HEK293 (cell line): ENCODE data around the gene RIPK1.
"Not testable (repeated sequence)": the region's sequence is repeated elsewhere in the genome, so short reads cannot be mapped to it uniquely, and the experiment has no call there.

Source experiments
- MYNN ChIP-seq: fragments of 450-650 bp; formaldehyde crosslinking; IDR thresholded peaks from 2 replicates; pipeline ENCODE4 v1.5.1; 2016; ENCODE audit warnings: missing biosample characterization, missing genetic modification characterization, borderline replicate concordance
- REPIN1 ChIP-seq: fragments of 450-650 bp; formaldehyde crosslinking; IDR thresholded peaks from 2 replicates; pipeline ENCODE4 v1.5.1; 2017; ENCODE audit warnings: missing biosample characterization, missing genetic modification characterization, low read depth
- ZBTB20 ChIP-seq: fragments of 450-650 bp; formaldehyde crosslinking; IDR thresholded peaks from 2 replicates; pipeline ENCODE4 v1.5.1; 2016; ENCODE audit warnings: missing biosample characterization, missing genetic modification characterization
- ZNF10 ChIP-seq: fragments of 450-650 bp; formaldehyde crosslinking; IDR thresholded peaks from 2 replicates; pipeline ENCODE4 v1.5.1; 2017; ENCODE audit warnings: missing biosample characterization, missing genetic modification characterization
- ZNF549 ChIP-seq: fragments of 450-650 bp; IDR thresholded peaks from 2 replicates; pipeline ENCODE4 v1.5.1; 2018; ENCODE audit warnings: missing biosample characterization, missing genetic modification characterization, mild to moderate bottlenecking, inconsistent platforms, moderate library complexity
- ZNF596 ChIP-seq: fragments of 450-650 bp; IDR thresholded peaks from 2 replicates; pipeline ENCODE4 v1.5.0; 2018; ENCODE audit warnings: missing biosample characterization, mild to moderate bottlenecking, missing genetic modification characterization, moderate library complexity
- ZNF707 ChIP-seq: fragments of 450-650 bp; formaldehyde crosslinking; IDR thresholded peaks from 2 replicates; pipeline ENCODE4 v1.5.1; 2016; ENCODE audit warnings: missing biosample characterization, missing genetic modification characterization
- TF ChIP-seq, protein P1 (sequence below): fragments of 450-650 bp; formaldehyde crosslinking; IDR thresholded peaks from 2 replicates; pipeline ENCODE4 v1.5.1; 2016; ENCODE audit warnings: missing biosample characterization, missing genetic modification characterization
- TF ChIP-seq, protein P2 (sequence below): sonication (generic); formaldehyde crosslinking; IDR thresholded peaks from 2 replicates; pipeline ENCODE4 v1.8.1; 2022; ENCODE audit warnings: mild to moderate bottlenecking, moderate library complexity, missing genetic modification reagents
- TF ChIP-seq, protein P3 (sequence below): fragments of 450-650 bp; IDR thresholded peaks from 2 replicates; pipeline ENCODE4 v1.5.1; 2018; ENCODE audit warnings: missing biosample characterization, missing genetic modification characterization
- TF ChIP-seq, protein P4 (sequence below): fragments of 450-650 bp; formaldehyde crosslinking; IDR thresholded peaks from 2 replicates; pipeline ENCODE4 v1.5.1; 2016; ENCODE audit warnings: missing biosample characterization, missing genetic modification characterization
- TF ChIP-seq, protein P5 (sequence below): fragments of 450-650 bp; formaldehyde crosslinking; IDR thresholded peaks from 2 replicates; pipeline ENCODE4 v1.5.0; 2017; ENCODE audit warnings: missing biosample characterization, missing genetic modification characterization, borderline replicate concordance
- TF ChIP-seq, protein P6 (sequence below): fragments of 450-650 bp; formaldehyde crosslinking; conservative IDR thresholded peaks from 2 replicates; pipeline ENCODE4 v1.5.1; 2016; ENCODE audit warnings: low read depth, missing biosample characterization, missing genetic modification characterization
- TF ChIP-seq, protein P7 (sequence below): fragments of 450-650 bp; formaldehyde crosslinking; IDR thresholded peaks from 2 replicates; pipeline ENCODE4 v1.5.1; 2016; ENCODE audit warnings: missing biosample characterization, missing genetic modification characterization, borderline replicate concordance

DNA sequence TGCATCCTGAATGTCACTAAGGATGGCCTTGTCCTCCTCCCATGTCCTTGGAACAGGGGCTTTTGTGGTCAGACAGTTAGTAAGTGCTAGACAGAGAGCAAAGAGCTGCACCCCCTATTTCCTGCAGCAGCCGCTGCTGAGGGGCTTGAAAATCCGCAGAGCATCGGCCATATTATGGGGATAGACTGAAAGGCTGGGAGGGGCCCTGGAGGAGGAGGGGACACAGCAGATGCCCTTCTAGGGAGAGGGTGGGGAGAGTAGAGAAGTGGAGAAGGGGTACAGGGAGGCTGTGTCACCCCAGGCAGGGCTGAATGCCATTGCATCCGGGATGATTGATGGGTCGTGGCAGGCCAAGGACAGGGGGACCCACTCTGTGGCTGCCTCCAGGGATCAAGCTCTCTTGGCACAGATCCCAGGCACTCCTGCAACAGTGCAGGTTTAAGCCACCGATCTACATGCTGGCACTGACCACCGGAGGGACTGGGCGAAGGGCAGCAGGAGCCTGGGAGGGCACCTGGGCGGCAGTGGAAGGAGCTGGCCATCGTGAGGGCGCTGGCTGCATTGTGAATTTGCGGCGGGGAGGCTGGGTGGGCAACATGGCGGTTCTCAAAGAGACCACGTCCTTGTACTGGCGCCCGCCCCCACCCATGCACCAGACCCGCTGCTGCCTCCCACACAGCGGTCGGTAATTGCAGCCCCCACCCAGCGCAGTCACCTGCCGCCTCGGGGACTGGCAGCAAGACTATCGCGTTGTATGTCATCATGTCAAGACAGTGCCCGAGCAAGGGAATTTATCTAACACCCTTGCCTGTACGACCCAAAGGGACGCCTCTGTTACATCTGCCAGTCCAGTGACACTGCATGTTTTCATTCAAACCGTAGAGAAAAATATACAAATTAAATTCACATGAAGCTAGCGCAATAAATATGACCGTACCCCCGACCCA is 88.2 kb downstream of the RIPK1 start:
- TF ChIP-seq ZNF596, ZNF10, ZNF549, MYNN, REPIN1, ZNF707 (tag by site-specific recombination): not testable (repeated sequence)
- TF ChIP-seq, protein P1, sequence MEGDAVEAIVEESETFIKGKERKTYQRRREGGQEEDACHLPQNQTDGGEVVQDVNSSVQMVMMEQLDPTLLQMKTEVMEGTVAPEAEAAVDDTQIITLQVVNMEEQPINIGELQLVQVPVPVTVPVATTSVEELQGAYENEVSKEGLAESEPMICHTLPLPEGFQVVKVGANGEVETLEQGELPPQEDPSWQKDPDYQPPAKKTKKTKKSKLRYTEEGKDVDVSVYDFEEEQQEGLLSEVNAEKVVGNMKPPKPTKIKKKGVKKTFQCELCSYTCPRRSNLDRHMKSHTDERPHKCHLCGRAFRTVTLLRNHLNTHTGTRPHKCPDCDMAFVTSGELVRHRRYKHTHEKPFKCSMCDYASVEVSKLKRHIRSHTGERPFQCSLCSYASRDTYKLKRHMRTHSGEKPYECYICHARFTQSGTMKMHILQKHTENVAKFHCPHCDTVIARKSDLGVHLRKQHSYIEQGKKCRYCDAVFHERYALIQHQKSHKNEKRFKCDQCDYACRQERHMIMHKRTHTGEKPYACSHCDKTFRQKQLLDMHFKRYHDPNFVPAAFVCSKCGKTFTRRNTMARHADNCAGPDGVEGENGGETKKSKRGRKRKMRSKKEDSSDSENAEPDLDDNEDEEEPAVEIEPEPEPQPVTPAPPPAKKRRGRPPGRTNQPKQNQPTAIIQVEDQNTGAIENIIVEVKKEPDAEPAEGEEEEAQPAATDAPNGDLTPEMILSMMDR = peak; percentile 68
- TF ChIP-seq, protein P2, sequence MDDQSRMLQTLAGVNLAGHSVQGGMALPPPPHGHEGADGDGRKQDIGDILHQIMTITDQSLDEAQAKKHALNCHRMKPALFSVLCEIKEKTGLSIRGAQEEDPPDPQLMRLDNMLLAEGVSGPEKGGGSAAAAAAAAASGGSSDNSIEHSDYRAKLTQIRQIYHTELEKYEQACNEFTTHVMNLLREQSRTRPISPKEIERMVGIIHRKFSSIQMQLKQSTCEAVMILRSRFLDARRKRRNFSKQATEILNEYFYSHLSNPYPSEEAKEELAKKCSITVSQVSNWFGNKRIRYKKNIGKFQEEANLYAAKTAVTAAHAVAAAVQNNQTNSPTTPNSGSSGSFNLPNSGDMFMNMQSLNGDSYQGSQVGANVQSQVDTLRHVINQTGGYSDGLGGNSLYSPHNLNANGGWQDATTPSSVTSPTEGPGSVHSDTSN (CRISPR knock-in tag) = not testable (repeated sequence)
- TF ChIP-seq ZBTB20 (tag by site-specific recombination) = 0 out of 2 replicates have a peak, but pooled peaks have one; percentile 10
- TF ChIP-seq, protein P3, sequence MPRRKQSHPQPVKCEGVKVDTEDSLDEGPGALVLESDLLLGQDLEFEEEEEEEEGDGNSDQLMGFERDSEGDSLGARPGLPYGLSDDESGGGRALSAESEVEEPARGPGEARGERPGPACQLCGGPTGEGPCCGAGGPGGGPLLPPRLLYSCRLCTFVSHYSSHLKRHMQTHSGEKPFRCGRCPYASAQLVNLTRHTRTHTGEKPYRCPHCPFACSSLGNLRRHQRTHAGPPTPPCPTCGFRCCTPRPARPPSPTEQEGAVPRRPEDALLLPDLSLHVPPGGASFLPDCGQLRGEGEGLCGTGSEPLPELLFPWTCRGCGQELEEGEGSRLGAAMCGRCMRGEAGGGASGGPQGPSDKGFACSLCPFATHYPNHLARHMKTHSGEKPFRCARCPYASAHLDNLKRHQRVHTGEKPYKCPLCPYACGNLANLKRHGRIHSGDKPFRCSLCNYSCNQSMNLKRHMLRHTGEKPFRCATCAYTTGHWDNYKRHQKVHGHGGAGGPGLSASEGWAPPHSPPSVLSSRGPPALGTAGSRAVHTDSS (tag by site-specific recombination) = not testable (repeated sequence)
- TF ChIP-seq, protein P4, sequence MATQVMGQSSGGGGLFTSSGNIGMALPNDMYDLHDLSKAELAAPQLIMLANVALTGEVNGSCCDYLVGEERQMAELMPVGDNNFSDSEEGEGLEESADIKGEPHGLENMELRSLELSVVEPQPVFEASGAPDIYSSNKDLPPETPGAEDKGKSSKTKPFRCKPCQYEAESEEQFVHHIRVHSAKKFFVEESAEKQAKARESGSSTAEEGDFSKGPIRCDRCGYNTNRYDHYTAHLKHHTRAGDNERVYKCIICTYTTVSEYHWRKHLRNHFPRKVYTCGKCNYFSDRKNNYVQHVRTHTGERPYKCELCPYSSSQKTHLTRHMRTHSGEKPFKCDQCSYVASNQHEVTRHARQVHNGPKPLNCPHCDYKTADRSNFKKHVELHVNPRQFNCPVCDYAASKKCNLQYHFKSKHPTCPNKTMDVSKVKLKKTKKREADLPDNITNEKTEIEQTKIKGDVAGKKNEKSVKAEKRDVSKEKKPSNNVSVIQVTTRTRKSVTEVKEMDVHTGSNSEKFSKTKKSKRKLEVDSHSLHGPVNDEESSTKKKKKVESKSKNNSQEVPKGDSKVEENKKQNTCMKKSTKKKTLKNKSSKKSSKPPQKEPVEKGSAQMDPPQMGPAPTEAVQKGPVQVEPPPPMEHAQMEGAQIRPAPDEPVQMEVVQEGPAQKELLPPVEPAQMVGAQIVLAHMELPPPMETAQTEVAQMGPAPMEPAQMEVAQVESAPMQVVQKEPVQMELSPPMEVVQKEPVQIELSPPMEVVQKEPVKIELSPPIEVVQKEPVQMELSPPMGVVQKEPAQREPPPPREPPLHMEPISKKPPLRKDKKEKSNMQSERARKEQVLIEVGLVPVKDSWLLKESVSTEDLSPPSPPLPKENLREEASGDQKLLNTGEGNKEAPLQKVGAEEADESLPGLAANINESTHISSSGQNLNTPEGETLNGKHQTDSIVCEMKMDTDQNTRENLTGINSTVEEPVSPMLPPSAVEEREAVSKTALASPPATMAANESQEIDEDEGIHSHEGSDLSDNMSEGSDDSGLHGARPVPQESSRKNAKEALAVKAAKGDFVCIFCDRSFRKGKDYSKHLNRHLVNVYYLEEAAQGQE (tag by site-specific recombination) = peak; percentile 83
- TF ChIP-seq, protein P5, sequence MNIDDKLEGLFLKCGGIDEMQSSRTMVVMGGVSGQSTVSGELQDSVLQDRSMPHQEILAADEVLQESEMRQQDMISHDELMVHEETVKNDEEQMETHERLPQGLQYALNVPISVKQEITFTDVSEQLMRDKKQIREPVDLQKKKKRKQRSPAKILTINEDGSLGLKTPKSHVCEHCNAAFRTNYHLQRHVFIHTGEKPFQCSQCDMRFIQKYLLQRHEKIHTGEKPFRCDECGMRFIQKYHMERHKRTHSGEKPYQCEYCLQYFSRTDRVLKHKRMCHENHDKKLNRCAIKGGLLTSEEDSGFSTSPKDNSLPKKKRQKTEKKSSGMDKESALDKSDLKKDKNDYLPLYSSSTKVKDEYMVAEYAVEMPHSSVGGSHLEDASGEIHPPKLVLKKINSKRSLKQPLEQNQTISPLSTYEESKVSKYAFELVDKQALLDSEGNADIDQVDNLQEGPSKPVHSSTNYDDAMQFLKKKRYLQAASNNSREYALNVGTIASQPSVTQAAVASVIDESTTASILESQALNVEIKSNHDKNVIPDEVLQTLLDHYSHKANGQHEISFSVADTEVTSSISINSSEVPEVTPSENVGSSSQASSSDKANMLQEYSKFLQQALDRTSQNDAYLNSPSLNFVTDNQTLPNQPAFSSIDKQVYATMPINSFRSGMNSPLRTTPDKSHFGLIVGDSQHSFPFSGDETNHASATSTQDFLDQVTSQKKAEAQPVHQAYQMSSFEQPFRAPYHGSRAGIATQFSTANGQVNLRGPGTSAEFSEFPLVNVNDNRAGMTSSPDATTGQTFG (tag by site-specific recombination) = not testable (repeated sequence)
- TF ChIP-seq, protein P6, sequence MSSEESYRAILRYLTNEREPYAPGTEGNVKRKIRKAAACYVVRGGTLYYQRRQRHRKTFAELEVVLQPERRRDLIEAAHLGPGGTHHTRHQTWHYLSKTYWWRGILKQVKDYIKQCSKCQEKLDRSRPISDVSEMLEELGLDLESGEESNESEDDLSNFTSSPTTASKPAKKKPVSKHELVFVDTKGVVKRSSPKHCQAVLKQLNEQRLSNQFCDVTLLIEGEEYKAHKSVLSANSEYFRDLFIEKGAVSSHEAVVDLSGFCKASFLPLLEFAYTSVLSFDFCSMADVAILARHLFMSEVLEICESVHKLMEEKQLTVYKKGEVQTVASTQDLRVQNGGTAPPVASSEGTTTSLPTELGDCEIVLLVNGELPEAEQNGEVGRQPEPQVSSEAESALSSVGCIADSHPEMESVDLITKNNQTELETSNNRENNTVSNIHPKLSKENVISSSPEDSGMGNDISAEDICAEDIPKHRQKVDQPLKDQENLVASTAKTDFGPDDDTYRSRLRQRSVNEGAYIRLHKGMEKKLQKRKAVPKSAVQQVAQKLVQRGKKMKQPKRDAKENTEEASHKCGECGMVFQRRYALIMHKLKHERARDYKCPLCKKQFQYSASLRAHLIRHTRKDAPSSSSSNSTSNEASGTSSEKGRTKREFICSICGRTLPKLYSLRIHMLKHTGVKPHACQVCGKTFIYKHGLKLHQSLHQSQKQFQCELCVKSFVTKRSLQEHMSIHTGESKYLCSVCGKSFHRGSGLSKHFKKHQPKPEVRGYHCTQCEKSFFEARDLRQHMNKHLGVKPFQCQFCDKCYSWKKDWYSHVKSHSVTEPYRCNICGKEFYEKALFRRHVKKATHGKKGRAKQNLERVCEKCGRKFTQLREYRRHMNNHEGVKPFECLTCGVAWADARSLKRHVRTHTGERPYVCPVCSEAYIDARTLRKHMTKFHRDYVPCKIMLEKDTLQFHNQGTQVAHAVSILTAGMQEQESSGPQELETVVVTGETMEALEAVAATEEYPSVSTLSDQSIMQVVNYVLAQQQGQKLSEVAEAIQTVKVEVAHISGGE (tag by site-specific recombination) = not testable (repeated sequence)
- TF ChIP-seq, protein P7, sequence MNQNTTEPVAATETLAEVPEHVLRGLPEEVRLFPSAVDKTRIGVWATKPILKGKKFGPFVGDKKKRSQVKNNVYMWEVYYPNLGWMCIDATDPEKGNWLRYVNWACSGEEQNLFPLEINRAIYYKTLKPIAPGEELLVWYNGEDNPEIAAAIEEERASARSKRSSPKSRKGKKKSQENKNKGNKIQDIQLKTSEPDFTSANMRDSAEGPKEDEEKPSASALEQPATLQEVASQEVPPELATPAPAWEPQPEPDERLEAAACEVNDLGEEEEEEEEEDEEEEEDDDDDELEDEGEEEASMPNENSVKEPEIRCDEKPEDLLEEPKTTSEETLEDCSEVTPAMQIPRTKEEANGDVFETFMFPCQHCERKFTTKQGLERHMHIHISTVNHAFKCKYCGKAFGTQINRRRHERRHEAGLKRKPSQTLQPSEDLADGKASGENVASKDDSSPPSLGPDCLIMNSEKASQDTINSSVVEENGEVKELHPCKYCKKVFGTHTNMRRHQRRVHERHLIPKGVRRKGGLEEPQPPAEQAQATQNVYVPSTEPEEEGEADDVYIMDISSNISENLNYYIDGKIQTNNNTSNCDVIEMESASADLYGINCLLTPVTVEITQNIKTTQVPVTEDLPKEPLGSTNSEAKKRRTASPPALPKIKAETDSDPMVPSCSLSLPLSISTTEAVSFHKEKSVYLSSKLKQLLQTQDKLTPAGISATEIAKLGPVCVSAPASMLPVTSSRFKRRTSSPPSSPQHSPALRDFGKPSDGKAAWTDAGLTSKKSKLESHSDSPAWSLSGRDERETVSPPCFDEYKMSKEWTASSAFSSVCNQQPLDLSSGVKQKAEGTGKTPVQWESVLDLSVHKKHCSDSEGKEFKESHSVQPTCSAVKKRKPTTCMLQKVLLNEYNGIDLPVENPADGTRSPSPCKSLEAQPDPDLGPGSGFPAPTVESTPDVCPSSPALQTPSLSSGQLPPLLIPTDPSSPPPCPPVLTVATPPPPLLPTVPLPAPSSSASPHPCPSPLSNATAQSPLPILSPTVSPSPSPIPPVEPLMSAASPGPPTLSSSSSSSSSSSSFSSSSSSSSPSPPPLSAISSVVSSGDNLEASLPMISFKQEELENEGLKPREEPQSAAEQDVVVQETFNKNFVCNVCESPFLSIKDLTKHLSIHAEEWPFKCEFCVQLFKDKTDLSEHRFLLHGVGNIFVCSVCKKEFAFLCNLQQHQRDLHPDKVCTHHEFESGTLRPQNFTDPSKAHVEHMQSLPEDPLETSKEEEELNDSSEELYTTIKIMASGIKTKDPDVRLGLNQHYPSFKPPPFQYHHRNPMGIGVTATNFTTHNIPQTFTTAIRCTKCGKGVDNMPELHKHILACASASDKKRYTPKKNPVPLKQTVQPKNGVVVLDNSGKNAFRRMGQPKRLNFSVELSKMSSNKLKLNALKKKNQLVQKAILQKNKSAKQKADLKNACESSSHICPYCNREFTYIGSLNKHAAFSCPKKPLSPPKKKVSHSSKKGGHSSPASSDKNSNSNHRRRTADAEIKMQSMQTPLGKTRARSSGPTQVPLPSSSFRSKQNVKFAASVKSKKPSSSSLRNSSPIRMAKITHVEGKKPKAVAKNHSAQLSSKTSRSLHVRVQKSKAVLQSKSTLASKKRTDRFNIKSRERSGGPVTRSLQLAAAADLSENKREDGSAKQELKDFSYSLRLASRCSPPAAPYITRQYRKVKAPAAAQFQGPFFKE (tag by site-specific recombination) = not testable (repeated sequence)
